NCI-H524 (cell line): ENCODE results near the gene DHRS2.
"Not testable (repeated sequence)": the region's sequence is repeated elsewhere in the genome, so short reads cannot be mapped to it uniquely, and the experiment has no call there.

Source experiments
- DNase-seq, 2 experiments: peaks; one replicate each; lab custom pipeline; 2025; lab: John Stamatoyannopoulos, UW

DHRS2 gene

DNA sequence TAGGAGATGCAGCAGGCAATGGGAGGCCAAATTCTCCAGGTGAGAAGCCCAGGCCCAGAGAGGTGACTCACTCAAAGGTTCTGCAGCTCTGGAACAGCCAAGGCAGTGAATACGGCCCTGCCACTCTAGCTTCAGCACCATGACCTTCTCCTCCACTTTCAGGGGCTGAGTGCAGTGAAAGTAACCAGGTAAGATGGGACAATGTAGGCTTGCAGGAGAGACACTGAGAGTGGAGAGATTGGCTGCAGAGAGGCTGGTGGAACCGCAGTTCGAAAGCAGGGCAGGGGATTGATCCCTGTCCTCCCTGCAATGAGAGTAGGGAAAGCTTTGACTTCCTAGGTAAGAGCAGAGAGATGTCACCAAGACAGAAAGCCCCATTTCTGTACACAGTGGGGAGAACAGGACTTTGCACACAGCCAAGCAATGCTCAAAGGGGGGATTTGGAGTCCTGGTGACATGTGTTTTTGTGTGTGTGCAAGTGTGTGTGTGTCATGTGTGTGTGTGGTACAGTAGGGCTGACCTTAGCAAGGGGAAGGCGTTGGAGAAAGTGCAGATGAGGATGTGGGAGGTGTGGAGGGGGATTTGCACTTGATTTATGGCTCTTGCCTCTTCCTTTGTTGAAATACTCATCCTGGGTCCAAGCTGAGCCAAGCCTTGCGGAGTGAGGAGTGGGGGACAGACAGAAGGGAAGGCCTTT lies 12.7 kb downstream of the DHRS2 start:
- no peak for DNase-seq

DNA sequence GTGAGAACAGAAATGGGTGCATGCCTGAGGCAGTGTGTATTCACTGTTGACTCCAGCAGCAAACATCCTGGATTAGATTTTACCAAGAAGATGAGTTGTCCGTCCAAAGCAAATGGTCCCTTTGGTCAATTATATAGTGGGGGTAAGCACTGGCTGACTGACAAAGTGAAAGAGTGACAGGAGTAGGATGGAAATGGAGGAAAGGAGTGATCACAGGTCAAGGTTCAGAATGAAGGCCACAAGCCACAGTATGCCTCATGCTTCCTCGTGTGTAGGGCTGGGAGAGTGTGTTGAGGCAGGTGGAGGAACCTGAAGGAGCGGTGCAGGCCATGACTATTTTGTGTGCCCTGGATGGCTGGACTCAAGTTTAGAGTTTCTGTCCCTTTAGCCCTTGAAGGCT lies 14.3 kb downstream of the DHRS2 start:
- no peak for DNase-seq

DNA sequence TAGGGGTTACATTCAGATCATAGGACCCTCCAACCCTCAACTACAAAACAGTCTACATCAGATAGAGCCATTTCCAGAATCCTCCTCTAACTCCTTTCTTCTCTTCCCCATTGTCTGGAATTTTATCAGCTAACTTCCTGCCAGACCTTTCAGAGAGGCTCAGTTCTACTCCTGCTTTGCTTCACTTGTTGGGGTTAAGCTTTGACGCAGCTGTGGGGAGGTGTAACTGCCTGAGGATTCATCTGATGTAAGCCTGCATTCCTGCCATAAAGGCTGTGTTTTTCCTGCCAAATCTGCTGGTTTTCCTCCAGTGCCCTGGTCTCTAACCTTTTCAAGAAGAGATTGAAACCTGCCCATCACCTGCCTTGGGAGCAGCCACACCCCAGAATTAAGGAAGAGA lies 16.9 kb downstream of the DHRS2 start:
- no peak for DNase-seq

DNA sequence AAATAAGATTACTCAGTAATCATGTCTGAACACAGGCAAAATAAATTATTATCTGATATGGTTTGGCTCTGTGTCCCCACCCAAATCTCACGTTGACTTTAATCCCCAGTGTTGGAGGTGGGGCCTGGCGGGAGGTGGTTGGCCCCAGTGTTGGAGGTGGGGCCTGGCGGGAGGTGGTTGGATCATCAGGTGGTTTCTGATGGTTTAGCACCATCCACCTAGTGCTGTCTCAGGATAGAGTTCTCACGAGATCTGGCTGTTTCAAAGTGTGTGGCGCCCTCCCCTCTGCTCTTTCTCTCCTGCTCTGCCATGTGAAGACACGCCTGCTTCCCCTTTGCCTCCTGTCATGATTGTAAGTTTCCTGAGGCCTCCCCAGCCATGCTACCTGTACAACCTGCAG lies 18.1 kb downstream of the DHRS2 start:
- DNase-seq: no peak

DNA sequence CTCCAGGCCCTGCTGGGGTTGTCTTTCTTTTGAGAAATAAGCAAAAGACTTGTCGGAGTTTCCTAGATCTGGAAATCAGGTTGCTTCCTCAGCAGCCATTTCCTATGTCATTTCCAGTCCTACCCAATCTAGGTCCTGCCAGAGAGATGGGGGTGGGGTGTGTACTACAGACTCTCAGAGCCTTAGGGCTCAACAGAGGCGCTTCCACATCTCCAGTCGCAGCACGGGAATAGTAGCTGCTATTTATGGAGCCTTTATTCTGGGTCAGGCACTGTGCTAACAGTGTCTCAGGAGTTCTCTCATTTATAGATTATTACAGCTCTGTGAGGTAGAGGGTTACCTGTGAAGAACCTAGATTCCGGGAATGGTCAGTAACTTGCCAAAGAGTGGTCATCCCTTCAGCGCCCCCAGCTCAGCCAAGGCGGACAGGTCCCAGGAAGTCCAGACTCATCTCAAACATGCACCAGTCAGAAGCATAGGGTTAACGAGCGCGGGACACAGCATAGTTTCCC lies 21.9 kb downstream of the DHRS2 start:
- DNase-seq: no peak

DNA sequence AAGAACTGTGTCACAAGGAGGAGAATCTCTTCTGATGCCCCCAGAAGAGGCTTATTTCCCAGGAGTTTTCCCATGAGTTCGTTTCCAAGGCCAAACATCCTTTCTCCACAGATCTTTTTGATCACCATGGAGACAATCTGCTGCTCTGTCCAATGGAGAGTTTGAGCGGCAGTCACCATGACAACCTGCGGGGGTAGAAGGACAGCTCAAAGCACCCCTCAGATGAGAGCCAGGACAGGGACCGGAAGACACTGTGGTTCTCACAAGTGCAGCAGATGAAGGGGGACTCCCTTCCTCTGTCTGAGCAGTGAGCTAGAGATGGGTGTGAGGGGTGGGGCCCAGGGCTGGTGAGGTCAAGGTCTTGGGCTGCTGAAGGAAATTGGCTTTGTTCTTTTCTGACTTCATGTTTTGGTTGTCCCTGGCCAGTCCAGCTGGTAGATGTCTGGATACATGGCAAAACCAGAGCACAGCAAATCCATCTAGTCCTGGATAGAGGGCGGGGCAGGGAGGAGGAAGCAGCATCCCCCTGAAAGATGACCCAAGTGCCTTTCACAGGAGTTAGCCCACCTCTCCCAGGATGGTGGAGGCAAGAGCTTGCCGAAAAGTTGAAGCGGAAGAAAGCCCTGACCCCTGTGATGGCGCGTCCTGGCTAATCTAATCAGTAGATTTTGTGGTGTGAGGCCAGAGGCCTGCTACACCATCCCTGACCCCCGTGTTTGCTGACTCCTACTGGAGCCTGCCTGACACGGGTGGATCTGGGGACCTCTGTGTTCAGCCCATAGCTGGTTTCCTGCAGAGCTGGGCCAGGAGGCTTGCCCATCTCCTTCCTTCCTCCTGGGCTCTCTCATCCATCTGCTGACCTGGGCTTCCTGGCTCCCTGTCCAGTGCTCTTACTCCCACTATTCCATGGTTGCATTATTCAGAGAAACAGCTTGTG lies 24.4 kb downstream of the DHRS2 start:
- peak; percentile 94 to 96 for DNase-seq

DNA sequence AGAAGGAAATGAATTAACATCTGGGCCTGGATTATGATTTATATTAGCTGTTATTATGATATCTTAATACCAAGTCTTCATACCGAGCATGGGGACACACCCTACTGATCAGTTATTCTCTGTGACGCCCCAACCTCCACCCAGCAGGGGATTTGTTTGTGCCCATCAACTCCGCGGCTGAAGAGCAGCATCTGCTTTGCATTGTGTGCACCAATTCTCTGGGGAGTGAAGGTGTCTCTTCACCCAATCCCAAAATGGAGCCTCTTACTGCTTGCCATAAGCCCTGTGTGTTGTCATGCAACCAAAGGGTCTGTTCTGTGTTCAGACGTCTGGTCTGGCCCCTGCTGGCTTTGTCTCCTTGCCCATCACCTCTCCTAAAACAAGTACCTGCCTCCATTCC lies 25.4 kb downstream of the DHRS2 start:
- DNase-seq: peak; percentile 96 to 99

DNA sequence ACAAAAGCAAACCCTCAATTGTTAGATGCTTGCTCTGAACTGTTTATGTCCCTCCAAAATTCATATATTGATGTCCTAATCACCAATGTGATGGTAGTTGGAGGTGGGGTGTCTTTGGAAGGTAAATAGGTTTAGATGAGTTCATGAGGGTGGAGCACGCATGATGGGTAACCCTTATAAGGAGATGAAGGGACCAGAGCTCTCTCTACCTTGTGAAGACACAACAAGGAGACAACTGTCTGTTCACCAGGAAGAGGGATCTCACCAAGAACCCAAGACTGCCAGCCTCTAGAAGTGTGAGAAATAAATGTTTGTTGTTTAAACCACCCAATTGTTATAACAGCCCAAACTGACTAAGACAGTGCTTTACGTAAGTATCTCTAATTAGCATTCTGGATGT lies 27.0 kb downstream of the DHRS2 start:
- DNase-seq: no peak

DNA sequence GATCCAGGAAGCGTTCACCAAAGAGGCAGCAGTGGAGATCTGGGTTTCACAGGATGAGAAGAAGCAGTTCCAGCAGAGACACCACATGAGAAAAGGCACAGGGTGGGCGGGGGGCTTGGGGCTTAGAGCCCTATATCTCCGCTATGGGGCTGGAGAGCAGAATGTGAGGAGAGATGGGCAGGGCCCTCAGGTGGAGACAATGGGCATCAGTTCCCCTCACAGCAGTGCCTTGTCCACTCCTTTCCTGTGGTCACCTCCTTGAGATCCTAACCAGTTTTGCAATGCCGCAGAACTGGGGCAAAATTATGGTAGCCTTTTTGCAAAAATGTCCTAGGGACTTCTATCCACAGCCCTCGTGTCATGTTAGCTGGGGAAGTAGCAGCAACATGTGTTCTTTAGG lies 27.5 kb downstream of the DHRS2 start:
- no peak for DNase-seq

DNA sequence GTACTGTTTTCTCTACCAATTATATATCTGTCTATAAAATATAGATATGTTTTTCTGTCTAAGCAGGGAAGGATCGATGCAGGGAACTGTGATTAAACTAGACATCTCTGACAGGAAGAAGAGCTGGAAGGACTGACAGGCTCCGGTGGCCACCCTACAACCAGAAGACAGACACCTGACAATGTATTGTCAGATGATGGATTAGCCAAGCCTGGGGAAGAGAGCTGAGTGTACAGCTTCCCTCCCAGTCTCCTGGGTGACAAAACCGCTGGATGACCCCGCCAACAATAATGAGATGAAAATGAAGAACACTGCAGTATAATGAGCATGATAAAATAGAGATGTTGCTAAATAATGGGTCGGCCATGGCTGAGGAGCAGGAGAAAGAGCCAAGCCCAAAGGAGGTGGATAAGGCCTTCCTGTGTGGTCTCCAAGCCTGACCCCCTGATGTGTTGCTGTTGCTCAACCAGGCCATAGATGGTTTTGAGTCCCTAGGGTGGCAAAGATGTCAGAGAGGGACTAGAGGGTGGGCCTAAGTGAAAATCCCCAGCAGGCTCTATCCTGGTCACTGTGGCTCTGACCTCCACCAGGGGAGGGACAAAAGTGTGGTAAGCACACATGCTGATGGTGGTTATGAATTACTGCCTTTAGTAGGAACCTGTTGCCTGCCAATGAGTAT lies 28.2 kb downstream of the DHRS2 start:
- DNase-seq: no peak

DNA sequence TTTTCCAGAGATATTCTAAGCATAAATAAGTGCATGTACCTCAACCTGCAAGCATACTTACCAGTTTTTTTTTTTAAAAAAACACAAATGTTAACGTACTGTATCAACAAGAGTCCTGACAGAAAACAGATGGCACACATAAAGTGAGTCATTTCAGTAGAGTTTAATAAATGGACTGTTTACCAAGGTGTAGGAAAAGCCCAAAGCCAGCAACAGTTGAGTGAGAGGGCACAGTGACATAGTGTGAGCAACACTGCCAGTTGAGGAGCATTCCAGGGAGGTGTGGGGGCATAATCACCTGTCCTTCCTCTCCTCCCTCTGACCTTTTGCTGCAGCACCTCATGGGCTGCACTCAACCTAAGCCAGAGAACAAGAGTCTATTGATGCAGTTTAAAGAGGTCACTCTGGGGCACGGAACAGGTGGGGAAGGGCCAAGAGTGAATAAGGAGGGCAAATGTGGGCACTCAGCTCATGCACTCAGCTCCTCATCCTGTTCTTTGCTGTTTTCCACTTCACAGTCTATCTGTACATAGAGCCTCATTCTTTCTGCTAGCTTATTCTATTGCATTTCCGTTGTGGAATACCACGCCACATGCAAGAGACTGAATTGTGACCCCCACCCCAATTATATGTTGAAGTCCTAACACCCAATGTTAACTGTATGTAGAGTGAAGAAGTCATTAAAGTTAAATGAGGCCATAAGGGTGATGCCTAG lies 29.3 kb downstream of the DHRS2 start:
- peak; percentile 49 to 70 for DNase-seq

DNA sequence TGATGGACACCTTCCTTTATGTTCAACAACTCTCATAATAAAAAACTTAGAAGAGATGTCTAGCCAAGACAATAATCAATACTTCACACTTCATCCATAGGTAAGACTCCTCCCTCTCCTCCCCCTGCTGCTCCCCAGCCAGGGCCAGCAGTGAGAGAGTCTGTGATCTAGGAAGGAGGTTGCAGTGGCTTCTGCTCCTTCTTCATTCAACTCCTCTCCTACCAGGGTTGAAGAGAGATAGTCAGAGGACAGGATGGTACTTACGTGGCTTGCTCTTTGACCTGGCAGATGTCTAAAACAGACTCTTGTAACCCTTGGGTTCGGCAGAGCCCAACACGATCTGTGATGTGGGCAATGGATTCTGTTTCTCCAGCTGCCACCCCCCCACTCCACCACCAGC lies 31.0 kb downstream of the DHRS2 start:
- no peak for DNase-seq

DNA sequence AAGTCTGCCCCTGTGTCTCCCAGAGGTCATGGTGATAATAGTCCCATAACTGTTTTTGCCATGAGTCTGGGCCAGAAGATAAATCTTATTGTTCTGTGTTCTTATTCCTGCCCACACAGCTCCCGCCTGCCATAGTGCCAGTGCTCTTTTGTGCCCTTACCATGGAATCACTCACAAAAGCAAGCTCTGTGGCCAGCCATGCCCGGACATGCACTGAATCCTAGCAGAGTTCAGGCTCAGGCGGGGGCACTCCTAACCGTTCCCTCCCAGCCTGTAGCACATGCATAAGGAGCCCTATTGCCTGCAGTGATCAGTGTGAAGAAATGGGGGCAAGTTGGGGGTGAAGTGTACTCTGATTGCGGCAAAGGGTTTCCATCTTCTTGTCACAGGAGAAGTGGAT lies 33.3 kb downstream of the DHRS2 start:
- DNase-seq: no peak

DNA sequence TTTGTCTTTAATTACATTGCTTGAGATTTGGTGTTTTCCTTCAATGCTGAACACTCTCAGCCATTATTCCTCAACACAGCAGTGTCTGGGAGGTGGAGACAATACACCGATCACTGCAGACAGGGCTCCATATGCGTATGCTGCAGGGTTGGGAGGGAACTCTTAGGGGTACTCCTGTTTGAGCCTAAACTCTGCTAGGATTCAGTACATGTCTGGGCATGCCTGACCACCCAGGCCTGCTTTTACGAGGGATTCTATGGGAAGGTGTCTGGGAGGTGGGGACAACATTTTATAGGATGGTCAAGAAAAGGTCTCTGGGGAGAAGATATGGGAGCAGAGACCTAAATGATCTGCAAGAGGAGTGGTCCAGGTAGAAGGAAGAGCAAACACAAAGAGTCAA lies 34.3 kb downstream of the DHRS2 start:
- DNase-seq: no peak

DNA sequence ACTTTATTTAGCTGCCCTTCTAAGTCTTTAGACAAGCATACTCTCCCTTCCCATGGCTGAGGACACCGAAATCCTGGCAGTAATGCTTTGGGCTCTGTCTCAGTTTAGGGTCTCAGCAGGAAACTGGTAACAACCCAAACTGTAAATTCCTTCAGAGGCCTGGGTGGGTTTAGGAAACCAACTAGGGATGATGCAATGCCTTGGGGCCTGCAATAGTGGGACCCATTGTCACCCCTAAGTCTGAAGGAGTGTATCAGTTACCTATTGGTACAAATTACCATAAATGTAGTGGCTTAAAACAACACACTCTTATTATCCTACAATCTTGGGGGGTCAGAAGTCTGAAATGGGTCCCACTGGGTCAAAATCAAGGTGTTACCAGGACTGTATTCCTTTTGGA lies 36.0 kb downstream of the DHRS2 start:
- DNase-seq: no peak

DNA sequence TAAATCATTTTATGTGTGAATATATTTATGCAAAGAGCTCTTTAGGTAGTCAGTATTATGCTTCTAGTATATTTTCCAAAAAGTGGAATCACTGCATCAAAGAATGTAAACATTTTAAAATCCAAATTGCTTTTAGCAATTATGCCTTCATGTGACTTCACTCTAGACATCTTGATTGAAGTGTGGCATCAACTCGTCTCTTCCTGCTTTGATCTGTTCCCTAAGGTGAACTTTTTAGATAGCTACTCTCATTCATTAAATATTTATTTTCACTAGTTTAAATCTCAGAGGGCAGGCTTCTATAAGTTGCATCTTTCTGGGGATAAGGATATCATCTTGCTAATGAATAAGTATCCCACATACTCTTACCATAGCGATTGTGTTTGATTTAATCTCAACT lies 39.2 kb downstream of the DHRS2 start:
- DNase-seq: no peak

DNA sequence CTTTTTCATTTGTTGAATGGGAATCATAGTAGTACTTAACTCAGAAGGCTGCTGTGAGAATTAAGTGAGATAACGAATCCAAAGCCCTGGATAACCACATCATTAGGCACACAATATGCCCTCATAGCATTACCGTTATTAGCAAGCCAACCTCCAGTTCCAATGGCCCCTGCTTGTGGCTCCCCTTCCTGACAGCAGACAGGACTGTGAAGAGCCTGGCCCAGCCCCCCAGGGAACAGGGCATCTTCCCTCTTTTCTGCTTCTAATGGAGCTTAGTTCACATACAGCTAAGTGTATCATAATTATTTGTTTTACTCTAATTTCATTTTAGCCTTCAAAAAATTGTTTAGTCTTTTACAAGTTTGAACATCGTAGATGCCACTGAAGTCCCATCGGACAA lies 39.7 kb downstream of the DHRS2 start:
- no peak for DNase-seq

DNA sequence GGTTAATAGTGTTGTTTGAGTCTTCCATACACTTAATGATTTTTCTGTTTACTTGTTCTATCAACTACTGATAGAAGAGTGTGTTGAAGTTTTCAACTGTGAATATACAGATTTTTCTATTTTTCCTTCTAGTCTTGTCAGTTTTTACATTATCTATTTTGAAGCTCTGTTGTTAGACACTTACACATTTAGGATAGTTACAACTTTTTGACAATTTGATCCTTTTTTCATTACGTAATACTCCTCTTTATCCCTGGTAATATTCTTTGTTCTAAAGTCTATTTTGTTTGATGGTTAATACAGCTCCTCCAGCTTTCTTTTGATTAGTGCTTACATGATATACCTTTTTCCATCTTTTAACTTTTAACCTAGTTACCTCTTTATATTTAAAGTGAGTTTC lies 45.2 kb downstream of the DHRS2 start:
- DNase-seq: no peak

DNA sequence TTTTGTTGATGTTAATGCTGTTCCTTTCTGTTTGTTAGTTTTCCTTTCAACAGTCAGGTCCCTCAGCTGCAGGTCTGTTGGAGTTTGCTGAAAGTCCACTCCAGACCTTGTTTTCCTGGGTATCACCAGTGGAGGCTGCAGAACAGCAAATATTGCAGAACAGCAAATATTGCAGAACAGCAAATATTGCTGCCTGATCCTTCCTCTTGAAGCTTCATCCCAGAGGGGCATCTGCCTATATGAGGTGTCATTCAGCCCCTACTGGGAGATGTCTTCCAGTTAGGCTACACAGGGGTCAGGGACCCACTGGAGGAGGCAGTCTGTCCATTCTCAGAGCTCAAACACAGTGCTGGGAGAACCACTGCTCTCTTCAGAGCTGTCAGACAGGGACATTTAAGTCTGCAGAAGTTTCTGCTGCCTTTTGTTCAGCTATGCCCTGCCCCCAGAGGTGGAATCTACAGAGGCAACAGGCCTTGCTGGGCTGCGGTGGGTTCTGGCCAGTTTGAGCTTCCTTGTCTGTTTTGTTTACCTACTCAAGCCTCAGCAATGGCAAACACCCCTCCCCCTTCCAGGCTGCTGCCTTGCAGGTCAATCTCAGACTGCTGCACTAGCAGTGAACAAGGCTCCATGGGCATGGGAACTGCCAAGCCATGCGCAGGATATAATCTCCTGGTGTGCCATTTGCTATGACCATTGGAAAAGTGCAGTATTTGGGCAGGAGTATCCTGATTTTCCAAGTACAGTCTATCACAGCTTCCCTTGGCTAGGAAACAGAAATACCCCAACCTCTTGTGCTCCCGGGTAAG lies 53.7 kb downstream of the DHRS2 start:
- DNase-seq: not testable (repeated sequence)

DNA sequence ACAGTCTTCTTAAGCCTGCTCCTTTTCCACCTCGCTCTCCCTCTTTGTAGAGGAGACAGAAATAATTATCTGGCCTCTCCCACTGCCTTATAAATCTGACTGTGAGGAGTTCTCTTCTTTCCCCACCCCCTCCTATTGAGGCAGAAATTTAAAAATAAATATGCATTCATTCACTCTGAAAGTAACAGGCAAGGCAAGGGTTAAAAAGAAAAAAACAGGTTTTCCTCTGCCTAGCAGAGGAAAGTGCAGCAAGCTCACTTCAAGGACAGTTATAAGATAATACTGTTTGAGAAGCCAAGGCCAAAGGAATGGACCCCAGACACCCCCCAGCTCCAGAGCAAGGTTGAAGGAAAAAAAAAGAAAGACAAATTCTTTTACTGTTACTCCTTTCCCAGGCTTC lies 56.3 kb downstream of the DHRS2 start:
- DNase-seq: no peak

DNA sequence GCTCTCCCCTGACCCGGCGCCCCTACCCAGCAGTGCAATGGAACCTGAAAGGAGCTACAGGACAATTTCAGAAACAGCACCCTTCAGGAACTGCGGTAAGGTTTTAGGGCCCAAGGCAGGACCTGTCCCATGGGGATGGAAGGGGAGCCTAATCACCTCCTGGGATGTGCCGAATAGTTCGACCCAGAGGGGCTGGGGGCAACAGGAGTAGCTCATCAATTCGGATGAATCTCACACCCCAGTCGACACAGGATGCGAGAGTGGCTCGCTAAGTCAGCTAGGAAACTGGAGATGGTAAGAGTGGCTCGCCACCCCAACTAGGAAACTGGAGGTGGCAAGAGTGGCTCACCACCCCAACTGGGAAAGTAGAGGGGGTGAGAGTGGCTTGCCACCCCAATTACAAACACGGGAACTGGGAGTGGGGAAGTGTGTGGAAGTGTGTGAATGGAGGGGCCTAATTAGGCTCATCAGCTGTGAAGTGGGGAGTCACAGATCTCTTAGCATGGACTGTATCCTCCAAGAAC lies 57.1 kb downstream of the DHRS2 start:
- no peak for DNase-seq
